ENCODE results near the gene SLC29A3. TPM values are rescaled to one million over a fixed set of nuclear protein-coding genes. Genes with fewer than 3 reads are reported as not detected.
A peak's percentile ranks its signal among the peaks of the same experiment; 100 is the strongest.

Gene SLC29A3
- polyA plus RNA-seq, 3 donors: 6.6 to 8.7 (median 8.4) TPM

GRCh38 chr10:71335173-71335708 is 16.2 kb downstream of the SLC29A3 start:
- no peak for DNase-seq (ENCODE audit: extremely low read depth in 1 of 11, low read depth in 9 of 11, low spot score in 4 of 11)

GRCh38 chr10:71336632-71337031 is 17.6 kb downstream of the SLC29A3 start:
- DNase-seq (ENCODE audit: extremely low read depth in 1 of 11, low read depth in 9 of 11, low spot score in 4 of 11): no peak

GRCh38 chr10:71337219-71337701 is 18.2 kb downstream of the SLC29A3 start:
- DNase-seq (ENCODE audit: extremely low read depth in 1 of 11, low read depth in 9 of 11, low spot score in 4 of 11): peak in 6 of 11 donors; percentile 45 to 74 (median 62)

GRCh38 chr10:71338728-71339495 is 19.9 kb downstream of the SLC29A3 start:
- DNase-seq (ENCODE audit: extremely low read depth in 1 of 11, low read depth in 9 of 11, low spot score in 4 of 11): no peak

- no peak for DNase-seq (ENCODE audit: extremely low read depth in 1 of 11, low read depth in 9 of 11, low spot score in 4 of 11)
Measured at GRCh38 chr10:71339796-71340589, 20.9 kb downstream of the SLC29A3 start.

GRCh38 chr10:71342573-71343391 is 23.7 kb downstream of the SLC29A3 start:
- DNase-seq (ENCODE audit: extremely low read depth in 1 of 11, low read depth in 9 of 11, low spot score in 4 of 11): no peak

- no peak for DNase-seq (ENCODE audit: extremely low read depth in 1 of 11, low read depth in 9 of 11, low spot score in 4 of 11)
Measured at GRCh38 chr10:71343392-71343773, 24.3 kb downstream of the SLC29A3 start.

GRCh38 chr10:71344154-71344925 is 25.3 kb downstream of the SLC29A3 start:
- DNase-seq (ENCODE audit: extremely low read depth in 1 of 11, low read depth in 9 of 11, low spot score in 4 of 11): no peak

- DNase-seq (ENCODE audit: extremely low read depth in 1 of 11, low read depth in 9 of 11, low spot score in 4 of 11): peak in 1 of 11 donors; percentile 25
Measured at GRCh38 chr10:71344993-71345480, 26.0 kb downstream of the SLC29A3 start.

GRCh38 chr10:71345694-71346093 is 26.6 kb downstream of the SLC29A3 start:
- DNase-seq (ENCODE audit: extremely low read depth in 1 of 11, low read depth in 9 of 11, low spot score in 4 of 11): no peak

GRCh38 chr10:71346731-71347130 is 27.7 kb downstream of the SLC29A3 start:
- DNase-seq (ENCODE audit: extremely low read depth in 1 of 11, low read depth in 9 of 11, low spot score in 4 of 11): no peak

- DNase-seq (ENCODE audit: extremely low read depth in 1 of 11, low read depth in 9 of 11, low spot score in 4 of 11): no peak
Measured at GRCh38 chr10:71347587-71348395, 28.7 kb downstream of the SLC29A3 start.

- DNase-seq (ENCODE audit: extremely low read depth in 1 of 11, low read depth in 9 of 11, low spot score in 4 of 11): no peak
Measured at GRCh38 chr10:71348850-71349249, 29.8 kb downstream of the SLC29A3 start.

- no peak for DNase-seq (ENCODE audit: extremely low read depth in 1 of 11, low read depth in 9 of 11, low spot score in 4 of 11)
Measured at GRCh38 chr10:71349406-71349805, 30.3 kb downstream of the SLC29A3 start.

GRCh38 chr10:71351087-71351486 is 32.0 kb downstream of the SLC29A3 start:
- DNase-seq (ENCODE audit: extremely low read depth in 1 of 11, low read depth in 9 of 11, low spot score in 4 of 11): no peak

- DNase-seq (ENCODE audit: extremely low read depth in 1 of 11, low read depth in 9 of 11, low spot score in 4 of 11): no peak
Measured at GRCh38 chr10:71351628-71352319, 32.7 kb downstream of the SLC29A3 start.

- DNase-seq (ENCODE audit: extremely low read depth in 1 of 11, low read depth in 9 of 11, low spot score in 4 of 11): no peak
Measured at GRCh38 chr10:71353639-71354038, 34.6 kb downstream of the SLC29A3 start.
